Muscle layer of colon (tissue), 2 donors: ENCODE data around the gene MYL11.

Experiments used
- H3K27ac ChIP-seq: one replicate; pipeline ENCODE4 v1.7.0; 2013; ENCODE audit warnings: low read depth, mild to moderate bottlenecking, low read length, moderate library complexity
- H3K27me3 ChIP-seq, 2 donors: one replicate each; pipeline ENCODE4 v1.7.0; 2013; ENCODE audit warnings: low read length in 2 of 2, mild to moderate bottlenecking in 2 of 2; ENCODE audit not compliant: insufficient read depth in 2 of 2, control insufficient read depth in 1 of 2
- H3K36me3 ChIP-seq: one replicate; pipeline ENCODE4 v1.7.0; 2013; ENCODE audit warnings: mild to moderate bottlenecking, low read length; ENCODE audit not compliant: insufficient read depth
- H3K4me1 ChIP-seq: one replicate; pipeline ENCODE4 v1.7.0; 2013; ENCODE audit warnings: mild to moderate bottlenecking, low read length; ENCODE audit not compliant: insufficient read depth
- H3K4me3 ChIP-seq, 2 donors: one replicate each; pipeline ENCODE4 v1.7.0; 2013; ENCODE audit warnings: low read length in 2 of 2, low read depth in 1 of 2, mild to moderate bottlenecking in 1 of 2, moderate library complexity in 1 of 2
- H3K9ac ChIP-seq: one replicate; pipeline ENCODE4 v1.7.0; 2013; ENCODE audit warnings: low read length
- H3K9me3 ChIP-seq: one replicate; pipeline ENCODE4 v1.7.0; 2013; ENCODE audit warnings: mild to moderate bottlenecking, low read length
- donor health status: abdominal sarcoma.
- donor health status: Adenocarcinoma of cecum.

The MYL11 gene

DNA sequence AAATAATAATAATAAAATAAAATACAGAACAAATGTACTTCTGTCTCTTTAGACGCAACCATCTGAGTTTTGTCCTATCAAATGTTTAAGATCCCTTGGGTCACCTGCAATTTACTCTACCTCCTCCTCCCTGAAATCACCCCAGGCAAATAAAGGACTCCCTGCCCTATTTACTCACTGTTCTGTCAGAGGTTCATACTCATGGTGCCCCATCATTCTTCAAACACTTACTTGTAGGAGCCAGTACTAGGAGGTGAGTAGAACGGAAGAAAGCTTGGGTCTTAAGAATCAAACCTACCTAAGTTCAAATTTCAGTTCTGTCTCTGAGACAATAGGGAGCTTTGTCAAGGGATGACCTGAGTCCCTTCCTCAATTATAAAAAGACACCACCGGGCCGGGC lies 8.1 kb upstream of the MYL11 start:
- no peak overlapping the region for H3K9ac ChIP-seq
- H3K4me1 ChIP-seq = peaks cover 25% of the 10 kb centered on the region
- H3K36me3 ChIP-seq = peaks cover 26% of the 10 kb centered on the region
- H3K9me3 ChIP-seq = no peaks in the 10 kb centered on the region
- H3K27ac ChIP-seq = no peak overlapping the region
- H3K27me3 ChIP-seq = no peaks in the 10 kb centered on the region
- no peak overlapping the region for H3K4me3 ChIP-seq

DNA sequence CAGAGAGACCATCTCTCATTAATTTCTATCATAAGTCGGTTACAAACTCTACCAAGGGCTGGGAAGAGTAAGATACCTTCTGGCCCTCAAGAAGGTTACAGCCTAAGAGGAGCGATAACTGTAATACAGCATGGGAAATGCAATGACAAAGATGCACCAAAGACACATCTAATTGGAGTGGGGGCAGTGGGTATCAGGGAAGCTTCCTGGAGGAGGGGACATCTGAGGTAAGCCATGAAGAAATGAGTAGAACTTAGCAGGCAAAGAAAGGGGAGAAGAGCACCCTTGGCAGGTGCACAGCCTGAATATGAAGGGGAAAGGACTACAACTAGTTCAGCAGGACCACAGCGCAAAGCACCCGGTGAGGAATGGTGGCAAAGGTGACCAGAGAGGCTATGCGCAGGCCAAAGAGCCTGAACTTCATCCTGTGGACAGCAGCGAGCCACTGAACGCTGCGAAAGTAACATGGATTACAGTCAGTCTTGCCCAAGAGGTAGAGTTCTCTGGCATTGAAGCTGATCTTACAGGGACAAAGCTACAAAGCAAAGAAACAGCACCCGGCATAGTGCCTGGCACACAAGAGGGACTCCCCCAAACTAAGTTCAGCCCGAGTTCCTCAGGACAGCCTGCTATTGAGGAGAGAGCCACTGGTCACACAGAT lies 7.1 kb upstream of the MYL11 start:
- Histone ChIP-seq H3K4me3 (peak overlapping the region in 1 of 2 donors; percentile 73), H3K36me3 (peaks cover 21% of the 10 kb centered on the region), H3K9ac (peak overlapping the region; percentile 62), H3K9me3 (no peaks in the 10 kb centered on the region), H3K27me3 (no peaks in the 10 kb centered on the region), H3K27ac (no peak overlapping the region), H3K4me1 (peaks cover 27% of the 10 kb centered on the region)

DNA sequence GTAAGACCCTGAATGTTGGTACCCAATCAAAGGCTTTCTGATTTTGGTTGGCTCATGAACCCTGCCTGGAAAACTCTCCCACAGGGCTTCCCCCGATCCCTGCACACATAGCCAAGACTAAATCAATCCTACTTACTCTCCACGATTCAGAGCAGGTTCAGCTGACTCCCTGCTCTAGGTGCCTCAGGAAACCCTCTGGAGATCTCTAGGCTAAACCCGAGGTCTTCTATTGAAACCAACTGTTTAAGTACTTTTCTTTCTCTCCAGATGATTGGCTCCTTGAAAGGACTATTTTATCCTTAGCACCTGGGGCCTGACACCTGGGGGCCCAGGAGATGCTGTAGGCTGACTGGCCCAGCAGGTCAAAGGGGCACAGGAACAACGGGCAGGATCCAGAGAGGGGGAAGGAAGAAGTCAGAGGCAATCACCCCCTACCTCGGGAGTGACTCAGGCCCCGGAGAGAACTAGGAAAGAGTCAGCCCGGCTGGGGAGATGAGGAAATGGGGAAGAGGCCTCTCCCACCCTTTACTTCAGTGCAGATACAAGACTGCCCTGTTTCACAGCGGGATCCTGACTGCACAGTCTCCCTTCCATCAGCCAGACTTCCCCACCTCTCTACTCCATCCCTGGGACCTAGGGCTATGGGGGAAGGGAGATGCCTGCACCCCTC lies 6.3 kb upstream of the MYL11 start:
- no peaks in the 10 kb centered on the region for H3K9me3 ChIP-seq
- peak overlapping the region; percentile 62 for H3K9ac ChIP-seq
- peaks cover 27% of the 10 kb centered on the region for H3K4me1 ChIP-seq
- H3K36me3 ChIP-seq = peaks cover 15% of the 10 kb centered on the region
- peak overlapping the region; percentile 73 to 98 for H3K4me3 ChIP-seq
- peak overlapping the region; percentile 89 for H3K27ac ChIP-seq
- no peaks in the 10 kb centered on the region for H3K27me3 ChIP-seq

DNA sequence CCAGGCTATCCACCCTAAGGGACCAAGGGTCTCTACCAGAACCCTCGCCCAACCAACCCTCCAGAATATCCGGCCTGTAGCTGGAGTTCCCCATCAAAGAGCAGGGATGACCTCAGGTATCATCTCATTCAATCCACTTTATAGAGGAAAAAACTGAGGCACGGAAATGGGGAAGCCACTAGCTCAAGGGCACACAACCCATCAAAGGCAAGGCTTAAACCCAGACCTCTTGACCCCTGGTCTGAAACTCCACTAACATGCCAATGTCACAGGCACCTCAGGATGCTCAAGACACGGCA lies 5.9 kb upstream of the MYL11 start:
- Histone ChIP-seq H3K27me3 (no peaks in the 10 kb centered on the region), H3K36me3 (peaks cover 15% of the 10 kb centered on the region), H3K4me1 (peaks cover 27% of the 10 kb centered on the region), H3K9me3 (no peaks in the 10 kb centered on the region), H3K9ac (peak overlapping the region; percentile 62), H3K27ac (peak overlapping the region; percentile 89), H3K4me3 (peak overlapping the region; percentile 73 to 98)

DNA sequence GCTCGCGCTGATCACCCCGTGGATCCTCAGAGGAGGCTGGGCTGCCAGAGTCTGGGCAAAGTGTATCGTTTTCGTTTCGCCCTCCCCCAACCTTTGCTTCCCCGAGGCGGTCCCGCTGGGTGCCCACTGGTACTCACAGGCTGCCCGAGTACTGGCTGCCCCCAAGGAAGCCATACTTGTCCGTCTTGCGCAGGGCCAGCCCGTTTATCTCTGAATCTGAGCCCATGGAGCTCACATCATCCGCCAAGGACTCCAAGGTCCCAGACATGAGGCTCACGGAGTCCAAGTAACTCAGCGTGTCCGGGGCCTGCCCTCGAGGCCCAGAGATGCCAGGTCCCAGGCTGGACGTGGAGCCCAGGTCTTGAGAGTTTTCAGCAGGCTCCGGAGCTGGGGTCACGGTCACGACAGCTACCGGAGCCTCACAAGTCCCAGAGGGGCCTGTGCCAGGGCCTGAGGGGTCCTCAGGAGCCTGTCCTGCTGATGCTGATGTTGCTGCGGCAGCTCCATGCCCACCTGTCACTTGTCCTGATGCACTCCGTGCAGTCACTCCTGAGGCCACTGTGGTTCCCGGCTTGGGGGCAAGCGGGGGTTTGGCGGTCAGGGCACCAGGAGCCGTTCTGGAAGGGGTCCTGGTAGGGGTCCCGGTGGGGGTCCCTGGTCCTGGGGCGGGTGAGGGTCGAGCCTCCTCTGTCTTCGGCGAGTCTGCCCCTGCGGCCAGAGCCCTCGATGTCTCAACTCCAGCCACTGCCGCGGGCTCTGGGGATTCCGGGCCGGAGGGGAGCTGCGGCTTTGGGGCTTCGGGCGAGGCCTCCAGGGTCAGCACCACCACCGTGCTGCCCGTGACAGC lies 5.3 kb upstream of the MYL11 start:
- Histone ChIP-seq H3K4me1 (peaks cover 27% of the 10 kb centered on the region), H3K9me3 (no peaks in the 10 kb centered on the region), H3K36me3 (peaks cover 15% of the 10 kb centered on the region), H3K4me3 (peak overlapping the region; percentile 73 to 98), H3K27me3 (no peaks in the 10 kb centered on the region), H3K27ac (peak overlapping the region; percentile 89), H3K9ac (peak overlapping the region; percentile 62)

DNA sequence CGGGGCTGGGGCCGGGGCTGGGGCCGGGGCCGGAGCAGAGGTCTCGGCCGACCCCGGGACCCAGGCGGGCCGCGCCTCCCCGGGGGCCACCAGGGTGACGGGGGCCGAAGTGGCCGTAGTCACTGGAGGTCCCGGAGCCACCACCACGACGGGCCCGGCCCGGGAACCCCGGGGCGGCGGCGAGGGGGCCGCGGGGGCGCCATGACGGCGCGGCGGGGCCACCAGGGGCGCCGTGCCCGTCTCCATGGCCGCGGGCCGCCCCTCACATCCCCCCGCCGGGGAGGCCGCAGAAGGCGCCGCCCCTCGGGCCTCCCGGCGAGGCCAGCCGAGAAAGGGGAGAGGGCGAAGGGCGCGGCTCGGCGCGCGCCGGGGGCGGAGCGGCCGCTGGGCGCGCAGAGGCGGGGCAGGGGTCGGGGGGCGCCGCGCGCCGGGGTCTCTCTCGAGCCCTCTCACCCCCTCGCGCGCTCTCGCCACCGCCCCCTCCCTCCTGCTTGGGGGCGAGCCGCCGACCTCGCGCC lies 4.6 kb upstream of the MYL11 start:
- H3K9me3 ChIP-seq = no peaks in the 10 kb centered on the region
- H3K4me1 ChIP-seq = peaks cover 27% of the 10 kb centered on the region
- H3K36me3 ChIP-seq = peaks cover 9% of the 10 kb centered on the region
- no peak overlapping the region for H3K9ac ChIP-seq
- H3K27ac ChIP-seq = peak overlapping the region; percentile 89
- H3K27me3 ChIP-seq = no peaks in the 10 kb centered on the region
- peak overlapping the region; percentile 73 to 98 for H3K4me3 ChIP-seq

DNA sequence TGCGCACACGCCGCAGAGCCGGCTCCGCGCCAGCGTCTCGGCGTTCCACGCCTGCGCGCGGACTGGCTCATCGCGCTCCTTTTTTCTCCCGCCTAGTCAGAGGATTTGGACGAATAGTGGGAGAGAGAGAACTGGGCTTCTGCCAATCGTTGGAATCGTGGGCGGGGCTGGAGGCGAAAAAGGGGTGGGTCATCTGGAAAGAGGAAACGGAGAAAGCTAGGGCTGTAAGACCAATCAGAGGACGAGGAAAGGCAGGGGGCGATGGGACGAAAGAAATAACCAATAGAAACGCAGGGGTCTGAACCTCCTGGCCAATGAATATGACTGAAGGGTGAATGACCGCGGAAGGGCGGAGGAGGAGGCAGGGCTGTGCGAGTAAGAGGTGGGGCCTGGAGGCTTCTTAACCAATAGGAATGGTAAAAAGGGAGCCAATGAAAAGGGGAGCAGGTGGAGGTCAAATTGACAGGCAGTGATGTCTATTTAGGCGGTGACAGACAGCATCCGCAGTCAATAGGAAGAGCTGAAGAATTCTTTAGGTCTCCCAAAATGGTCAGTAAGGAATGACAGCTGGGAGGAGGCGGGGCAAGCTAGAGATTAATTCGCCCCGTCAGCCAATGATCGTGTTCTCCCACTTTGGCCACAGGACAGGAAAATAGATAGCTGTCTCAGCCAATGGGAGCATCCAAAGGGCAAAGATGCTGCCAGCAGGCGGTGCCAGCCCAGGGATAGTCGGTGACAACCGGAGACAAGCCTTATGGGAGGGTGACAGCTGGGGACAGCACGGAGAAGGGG lies 4.0 kb upstream of the MYL11 start, which contains the start of gene TBC1D10B:
TSS of gene TBC1D10B (minus strand) at position 39 of the 792 bp plus-strand sequence. CDS start 311 bp downstream, outside the sequence.
- peaks cover 27% of the 10 kb centered on the region for H3K4me1 ChIP-seq
- H3K36me3 ChIP-seq = peaks cover 2% of the 10 kb centered on the region
- H3K9me3 ChIP-seq = no peaks in the 10 kb centered on the region
- peak within 1 kb of the TSS; percentile 89 for H3K27ac ChIP-seq
- peak within 1 kb of the TSS; percentile 73 to 98 for H3K4me3 ChIP-seq
- no peaks in the 10 kb centered on the region for H3K27me3 ChIP-seq
- peak within 1 kb of the TSS; percentile 62 for H3K9ac ChIP-seq

DNA sequence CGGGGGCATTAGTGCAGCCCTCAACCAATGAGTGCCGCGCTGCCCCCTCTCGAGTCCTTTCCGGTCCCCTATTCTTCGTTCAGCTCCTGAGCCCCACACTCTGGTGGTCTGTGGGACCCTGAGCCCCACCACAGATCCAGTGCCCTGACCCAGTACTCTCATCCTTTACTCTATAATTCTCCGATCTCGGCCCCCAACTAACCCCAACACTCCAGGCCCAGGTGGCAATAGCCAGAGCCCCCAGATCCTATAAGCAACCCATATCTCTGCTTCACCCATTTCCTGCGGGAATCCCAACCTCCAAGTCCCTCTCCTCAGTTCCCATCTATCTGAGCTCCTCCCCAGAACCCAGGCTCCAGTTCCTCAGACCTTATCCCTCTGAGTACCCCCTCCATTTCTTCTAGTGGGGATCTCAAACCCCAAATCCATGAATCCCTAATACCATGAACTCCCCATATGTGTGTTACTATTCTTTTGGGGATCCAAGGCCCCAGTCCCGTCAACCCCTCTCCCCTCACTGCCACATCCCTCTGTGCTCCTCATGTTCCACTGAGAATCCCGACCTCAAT lies 3.3 kb upstream of the MYL11 start:
- H3K27me3 ChIP-seq = no peaks in the 10 kb centered on the region
- peaks cover 27% of the 10 kb centered on the region for H3K4me1 ChIP-seq
- H3K9me3 ChIP-seq = no peaks in the 10 kb centered on the region
- peak overlapping the region; percentile 73 for H3K27ac ChIP-seq
- no peaks in the 10 kb centered on the region for H3K36me3 ChIP-seq
- peak overlapping the region; percentile 52 to 79 for H3K4me3 ChIP-seq
- peak overlapping the region; percentile 7 for H3K9ac ChIP-seq

DNA sequence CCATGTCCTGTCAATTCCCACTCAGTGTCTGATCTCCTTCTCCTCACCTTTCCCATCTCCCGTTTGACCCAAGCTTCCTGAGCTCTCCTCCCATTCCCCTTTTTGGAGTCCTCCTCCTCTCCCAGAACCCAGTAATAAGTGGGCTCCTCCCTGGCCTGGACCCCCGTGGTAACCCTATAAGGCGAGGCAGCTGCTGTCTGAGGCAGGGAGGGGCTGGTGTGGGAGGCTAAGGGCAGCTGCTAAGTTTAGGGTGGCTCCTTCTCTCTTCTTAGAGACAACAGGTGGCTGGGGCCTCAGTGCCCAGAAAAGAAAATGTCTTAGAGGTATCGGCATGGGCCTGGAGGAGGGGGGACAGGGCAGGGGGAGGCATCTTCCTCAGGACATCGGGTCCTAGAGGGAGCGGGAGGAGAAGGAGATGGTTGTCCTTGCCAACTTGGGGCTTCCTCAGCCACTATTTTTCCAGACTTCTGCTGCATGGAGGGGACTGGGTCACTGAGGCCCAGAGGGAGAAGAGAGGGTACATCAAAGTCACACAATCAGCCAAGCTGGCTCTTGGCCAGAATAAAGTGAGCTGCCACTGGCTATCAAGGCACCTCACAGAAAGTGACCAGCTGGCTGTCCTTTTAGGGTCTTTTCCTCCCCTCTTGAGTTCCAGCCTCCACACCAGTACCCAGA lies 2.4 kb upstream of the MYL11 start:
- Histone ChIP-seq H3K36me3 (no peaks in the 10 kb centered on the region), H3K27ac (no peak overlapping the region), H3K9me3 (no peaks in the 10 kb centered on the region), H3K9ac (no peak overlapping the region), H3K4me1 (peaks cover 26% of the 10 kb centered on the region), H3K4me3 (no peak overlapping the region), H3K27me3 (no peaks in the 10 kb centered on the region)

DNA sequence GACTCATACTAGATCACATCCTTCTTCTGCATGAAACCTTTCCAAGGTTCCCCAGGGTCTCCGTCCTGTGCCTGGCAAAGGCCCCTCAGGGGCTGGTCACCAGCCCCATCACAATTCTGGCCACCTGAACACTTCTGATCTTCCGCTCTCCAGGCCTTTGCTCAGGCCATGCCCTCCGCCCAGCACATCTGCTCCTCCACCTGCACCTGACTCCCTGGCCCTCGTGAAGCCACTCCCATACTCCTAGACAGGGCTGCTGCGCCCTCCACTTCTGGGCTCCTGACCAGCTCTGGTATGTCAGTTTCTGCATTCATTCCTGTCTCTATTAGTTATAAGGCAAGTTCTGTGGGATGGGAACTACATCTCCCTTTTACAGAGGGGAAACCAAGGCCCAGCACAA lies 1.9 kb upstream of the MYL11 start:
- Histone ChIP-seq H3K27me3 (no peaks in the 10 kb centered on the region), H3K27ac (no peak overlapping the region), H3K4me3 (no peak overlapping the region), H3K4me1 (peaks cover 24% of the 10 kb centered on the region), H3K9ac (no peak overlapping the region), H3K9me3 (no peaks in the 10 kb centered on the region), H3K36me3 (no peaks in the 10 kb centered on the region)
